Measurements from ENCODE around the gene CYP27C1.
"Not testable (repeated sequence)": the region's sequence is repeated elsewhere in the genome, so short reads cannot be mapped to it uniquely, and the experiment has no call there.

The CYP27C1 gene

DNA sequence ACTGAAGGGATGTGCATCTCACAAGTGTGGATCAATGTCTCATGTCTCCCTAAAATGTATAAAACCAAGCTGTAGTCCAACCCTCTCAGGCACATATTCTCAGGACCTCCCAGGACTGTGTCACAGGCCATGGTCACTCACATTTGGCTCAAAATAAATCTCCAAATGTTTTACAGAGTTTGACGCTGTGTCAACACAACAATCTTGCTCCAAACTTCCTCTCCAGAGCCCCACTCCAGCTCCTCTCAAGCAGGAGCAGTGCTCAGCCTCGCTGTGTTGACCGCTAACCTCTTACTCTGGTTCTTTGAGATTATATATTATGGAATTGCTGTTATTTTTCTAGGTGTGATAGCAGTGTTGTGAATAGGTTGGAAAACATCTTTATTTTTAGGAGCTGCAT, 56.2 kb downstream of the CYP27C1 start:
- DNase-seq (ENCODE audit: low read depth in 2 of 2) = no peak
- H3K4me3 ChIP-seq (replicated peaks in 1 of 2; ENCODE audit: low read depth in 2 of 2, low read length in 2 of 2) = no peak overlapping the region
- TF ChIP-seq, protein P1, sequence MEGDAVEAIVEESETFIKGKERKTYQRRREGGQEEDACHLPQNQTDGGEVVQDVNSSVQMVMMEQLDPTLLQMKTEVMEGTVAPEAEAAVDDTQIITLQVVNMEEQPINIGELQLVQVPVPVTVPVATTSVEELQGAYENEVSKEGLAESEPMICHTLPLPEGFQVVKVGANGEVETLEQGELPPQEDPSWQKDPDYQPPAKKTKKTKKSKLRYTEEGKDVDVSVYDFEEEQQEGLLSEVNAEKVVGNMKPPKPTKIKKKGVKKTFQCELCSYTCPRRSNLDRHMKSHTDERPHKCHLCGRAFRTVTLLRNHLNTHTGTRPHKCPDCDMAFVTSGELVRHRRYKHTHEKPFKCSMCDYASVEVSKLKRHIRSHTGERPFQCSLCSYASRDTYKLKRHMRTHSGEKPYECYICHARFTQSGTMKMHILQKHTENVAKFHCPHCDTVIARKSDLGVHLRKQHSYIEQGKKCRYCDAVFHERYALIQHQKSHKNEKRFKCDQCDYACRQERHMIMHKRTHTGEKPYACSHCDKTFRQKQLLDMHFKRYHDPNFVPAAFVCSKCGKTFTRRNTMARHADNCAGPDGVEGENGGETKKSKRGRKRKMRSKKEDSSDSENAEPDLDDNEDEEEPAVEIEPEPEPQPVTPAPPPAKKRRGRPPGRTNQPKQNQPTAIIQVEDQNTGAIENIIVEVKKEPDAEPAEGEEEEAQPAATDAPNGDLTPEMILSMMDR (IDR thresholded peaks at IDR 0.05; ENCODE audit: low read depth, low read length) = no peak

GRCh38 chr2:127163090-127163406, 57.1 kb downstream of the CYP27C1 start:
- DNase-seq (ENCODE audit: low read depth in 2 of 2); H3K4me3 ChIP-seq (replicated peaks in 1 of 2; ENCODE audit: low read depth in 2 of 2, low read length in 2 of 2): not testable (repeated sequence)

DNA sequence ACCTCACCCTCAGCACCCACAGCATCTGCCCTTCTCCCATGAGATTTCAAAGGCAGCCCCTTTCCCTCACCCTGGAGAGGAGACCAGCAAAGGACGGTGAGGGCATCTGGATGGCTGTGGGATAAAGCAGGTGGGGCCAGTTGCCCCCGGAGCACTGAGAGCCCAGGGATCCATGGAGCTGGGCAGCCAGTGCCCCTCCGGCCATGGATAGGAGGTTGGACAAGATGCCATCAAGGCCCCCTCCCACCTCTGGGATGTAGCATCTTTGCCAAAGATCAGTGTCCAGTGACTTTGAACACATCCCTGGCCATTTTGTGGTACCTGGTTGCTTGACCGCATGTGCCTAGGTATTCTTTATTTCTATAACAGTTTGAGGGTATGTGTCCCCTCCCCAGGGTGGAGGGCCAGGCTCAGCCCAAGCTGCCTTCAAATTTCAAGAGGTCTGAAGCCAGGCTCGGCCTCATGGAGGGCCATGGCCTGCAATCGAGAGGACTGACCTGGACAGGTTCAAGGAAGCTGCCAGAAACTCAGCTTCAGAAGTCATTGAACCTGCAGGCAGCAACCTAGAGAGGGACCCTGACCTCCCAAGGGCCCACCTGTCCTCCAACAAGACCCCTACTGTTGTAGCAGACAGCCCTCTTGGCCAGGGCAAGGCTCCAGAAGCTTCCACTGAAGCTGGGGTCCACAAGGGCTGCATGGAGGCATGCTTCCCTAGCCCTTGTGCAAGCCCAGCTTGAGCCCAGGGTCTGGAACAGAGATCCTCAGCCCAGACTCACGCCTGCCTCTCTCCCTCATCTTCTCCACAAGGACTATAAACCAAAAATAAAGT, 57.6 kb downstream of the CYP27C1 start:
- DNase-seq (ENCODE audit: low read depth in 2 of 2) = no peak
- TF ChIP-seq, protein P1 (IDR thresholded peaks at IDR 0.05; ENCODE audit: low read depth, low read length) = no peak
- H3K4me3 ChIP-seq (replicated peaks in 1 of 2; ENCODE audit: low read depth in 2 of 2, low read length in 2 of 2) = no peak overlapping the region

- no peak for DNase-seq (ENCODE audit: low read depth in 2 of 2)
- TF ChIP-seq, protein P1 (IDR thresholded peaks at IDR 0.05; ENCODE audit: low read depth, low read length) = no peak
- H3K4me3 ChIP-seq (replicated peaks in 1 of 2; ENCODE audit: low read depth in 2 of 2, low read length in 2 of 2) = no peak overlapping the region
Measured at GRCh38 chr2:127161176-127162136, 58.6 kb downstream of the CYP27C1 start.

GRCh38 chr2:127160676-127161075, 59.4 kb downstream of the CYP27C1 start:
- no peak for DNase-seq (ENCODE audit: low read depth in 2 of 2)
- TF ChIP-seq, protein P1 (IDR thresholded peaks at IDR 0.05; ENCODE audit: low read depth, low read length) = no peak
- H3K4me3 ChIP-seq (replicated peaks in 1 of 2; ENCODE audit: low read depth in 2 of 2, low read length in 2 of 2) = no peak overlapping the region

GRCh38 chr2:127159543-127159942, 60.6 kb downstream of the CYP27C1 start:
- TF ChIP-seq, protein P1 (IDR thresholded peaks at IDR 0.05; ENCODE audit: low read depth, low read length) = no peak
- DNase-seq (ENCODE audit: low read depth in 2 of 2) = no peak
- no peak overlapping the region for H3K4me3 ChIP-seq (replicated peaks in 1 of 2; ENCODE audit: low read depth in 2 of 2, low read length in 2 of 2)

Measured in cardiac fibroblast (primary cell).